Measurements from ENCODE around the gene UBASH3B. TPM values are rescaled to one million over a fixed set of nuclear protein-coding genes. Genes with fewer than 3 reads are reported as not detected.

The UBASH3B gene
- total and polyA plus RNA-seq, 2 of the 13 experiments (the other 11 are each of a cell fraction or from before 2014, with no cell fraction given) = 4.4 to 7.6 TPM

DNA sequence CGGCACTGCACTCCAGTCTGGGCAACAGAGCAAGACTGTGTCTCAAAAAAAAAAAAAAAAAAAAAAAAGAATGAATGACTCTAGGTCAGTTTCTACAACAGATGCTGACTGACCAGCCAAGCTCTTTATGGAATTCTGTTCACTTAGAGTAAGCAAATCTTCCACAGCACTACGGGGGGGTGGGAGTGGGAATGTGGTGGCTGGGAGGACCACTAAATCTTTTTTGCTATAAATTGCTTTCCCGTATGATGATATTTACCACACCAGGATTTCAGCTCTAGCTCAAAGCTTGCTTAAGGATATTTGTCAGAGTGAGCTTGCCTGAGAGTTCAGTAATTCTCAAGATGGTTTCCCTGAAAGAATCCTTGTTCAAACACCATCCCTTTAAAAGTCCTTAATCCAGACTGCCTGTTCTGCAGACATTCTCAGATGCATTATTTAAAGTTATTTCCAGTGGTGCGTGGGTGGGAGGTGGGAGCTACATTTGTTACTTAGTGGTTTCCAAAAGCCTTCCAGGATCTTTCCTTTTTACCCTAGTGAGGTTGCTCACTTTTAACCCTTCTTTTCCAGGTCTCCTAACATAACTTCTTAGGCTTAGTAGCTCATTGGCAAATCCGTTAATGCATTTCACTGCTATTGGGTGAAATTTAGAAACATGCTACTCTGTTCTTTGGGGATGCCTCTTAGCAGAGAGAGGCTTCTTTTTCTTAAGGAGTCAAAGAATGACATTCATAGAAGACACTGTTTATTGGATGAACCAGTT, 65.9 kb downstream of the UBASH3B start:
- no peak for FAIRE-seq
- no TSS peak for BruUV-seq (replicated peaks)
- ChIA-PET CTCF (ENCODE audit: low intra/inter-chr PET ratio, low total read pairs) (no interaction called here), POLR2A (interaction anchor here (1.5 kb wide), 1 partner anchor 79 kb away, joined by 4 read pairs; no protein-coding TSS in a partner anchor)
- in situ Hi-C loops (cut with HindIII; ENCODE audit: extremely low pct_ligation_motif_present, low pct_unique_long_range_greater_than_20kb) (no loop called here), intact Hi-C loops (cut with micrococcal nuclease; ENCODE audit: unreplicated experiment) (no loop called here)
- 71% methylated on average over 5 of the region's 5 CpGs for WGBS (ENCODE audit: low lambda C conversion rate)
- H3K4me2 ChIP-seq (ENCODE audit: low read depth, low read length) = no peak overlapping the region
- no peak for DNase-seq (ENCODE audit: low spot score)
- ATAC-seq = no peak
- no peaks in the 10 kb centered on the region for H3K36me3 ChIP-seq (replicated peaks in 1 of 2; ENCODE audit: control insufficient read depth in 1 of 2, insufficient read depth in 2 of 2, low read length in 2 of 2)
- no peaks in the 10 kb centered on the region for H3K4me1 ChIP-seq (ENCODE audit: insufficient read depth, low read length)
- no peak overlapping the region for H2AFZ ChIP-seq (ENCODE audit: low read length)
- no peak overlapping the region for H3K9ac ChIP-seq (ENCODE audit: insufficient read depth, low read depth, low read length)
- H3K27me3 ChIP-seq (ENCODE audit: control insufficient read depth in 1 of 2, insufficient read depth in 2 of 2, low read length in 2 of 2) = no peaks in the 10 kb centered on the region
- no peaks in the 10 kb centered on the region for H3K9me3 ChIP-seq (ENCODE audit: low read length)
- no peaks in the 10 kb centered on the region for H3K79me2 ChIP-seq (ENCODE audit: insufficient read depth, low read length)
- H3K27ac ChIP-seq (ENCODE audit: extremely low read length, insufficient read depth, low read length) = no peak overlapping the region
- no peaks in the 10 kb centered on the region for H4K20me1 ChIP-seq (ENCODE audit: insufficient read depth, low read length)
- H3K4me3 ChIP-seq (replicated peaks in 1 of 3; ENCODE audit: insufficient read depth in 1 of 3, low read depth in 2 of 3, low read length in 3 of 3) = no peak overlapping the region
- TF ChIP-seq, protein P1, sequence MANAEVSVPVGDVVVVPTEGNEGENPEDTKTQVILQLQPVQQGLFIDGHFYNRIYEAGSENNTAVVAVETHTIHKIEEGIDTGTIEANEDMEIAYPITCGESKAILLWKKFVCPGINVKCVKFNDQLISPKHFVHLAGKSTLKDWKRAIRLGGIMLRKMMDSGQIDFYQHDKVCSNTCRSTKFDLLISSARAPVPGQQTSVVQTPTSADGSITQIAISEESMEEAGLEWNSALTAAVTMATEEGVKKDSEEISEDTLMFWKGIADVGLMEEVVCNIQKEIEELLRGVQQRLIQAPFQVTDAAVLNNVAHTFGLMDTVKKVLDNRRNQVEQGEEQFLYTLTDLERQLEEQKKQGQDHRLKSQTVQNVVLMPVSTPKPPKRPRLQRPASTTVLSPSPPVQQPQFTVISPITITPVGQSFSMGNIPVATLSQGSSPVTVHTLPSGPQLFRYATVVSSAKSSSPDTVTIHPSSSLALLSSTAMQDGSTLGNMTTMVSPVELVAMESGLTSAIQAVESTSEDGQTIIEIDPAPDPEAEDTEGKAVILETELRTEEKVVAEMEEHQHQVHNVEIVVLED (CRISPR knock-in tag; IDR thresholded peaks at IDR 0.05; ENCODE audit: borderline replicate concordance) = no peak
- no peak for TF ChIP-seq CBFB (CRISPR knock-in tag; IDR thresholded peaks at IDR 0.05)
- no peak for TF ChIP-seq SRY (CRISPR knock-in tag; IDR thresholded peaks at IDR 0.05)

DNA sequence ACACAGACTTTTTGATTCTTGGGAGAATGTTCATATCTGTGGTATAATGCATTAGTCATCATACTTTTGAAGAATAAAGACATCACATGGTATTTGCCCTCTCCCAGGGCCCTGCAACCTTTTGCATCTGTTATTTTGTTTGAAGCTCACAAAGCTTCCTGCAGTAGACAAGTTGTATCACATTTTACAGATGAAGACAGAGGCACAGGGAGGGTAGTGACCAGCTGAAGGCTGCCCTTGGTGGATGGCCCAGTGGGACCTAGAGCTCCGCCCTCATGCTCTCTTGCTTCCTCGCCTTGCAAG, 66.4 kb downstream of the UBASH3B start:
- 100% methylated on average over 2 of the region's 2 CpGs for WGBS (ENCODE audit: low lambda C conversion rate)
- no peak overlapping the region for H3K4me3 ChIP-seq (replicated peaks in 1 of 3; ENCODE audit: insufficient read depth in 1 of 3, low read depth in 2 of 3, low read length in 3 of 3)
- H4K20me1 ChIP-seq (ENCODE audit: insufficient read depth, low read length) = no peaks in the 10 kb centered on the region
- no peak overlapping the region for H2AFZ ChIP-seq (ENCODE audit: low read length)
- H3K27ac ChIP-seq (ENCODE audit: extremely low read length, insufficient read depth, low read length) = no peak overlapping the region
- in situ Hi-C loops (cut with HindIII; ENCODE audit: extremely low pct_ligation_motif_present, low pct_unique_long_range_greater_than_20kb) (no loop called here), intact Hi-C loops (cut with micrococcal nuclease; ENCODE audit: unreplicated experiment) (no loop called here)
- no peaks in the 10 kb centered on the region for H3K36me3 ChIP-seq (replicated peaks in 1 of 2; ENCODE audit: control insufficient read depth in 1 of 2, insufficient read depth in 2 of 2, low read length in 2 of 2)
- no peak overlapping the region for H3K4me2 ChIP-seq (ENCODE audit: low read depth, low read length)
- H3K79me2 ChIP-seq (ENCODE audit: insufficient read depth, low read length) = no peaks in the 10 kb centered on the region
- ATAC-seq (no peak), FAIRE-seq (no peak), DNase-seq (ENCODE audit: low spot score) (no peak)
- H3K27me3 ChIP-seq (ENCODE audit: control insufficient read depth in 1 of 2, insufficient read depth in 2 of 2, low read length in 2 of 2) = no peaks in the 10 kb centered on the region
- no peaks in the 10 kb centered on the region for H3K9me3 ChIP-seq (ENCODE audit: low read length)
- no peak overlapping the region for H3K9ac ChIP-seq (ENCODE audit: insufficient read depth, low read depth, low read length)
- TF ChIP-seq AGO1 (IDR thresholded peaks at IDR 0.05; ENCODE audit: low read depth, low read length, poor library complexity, severe bottlenecking) = no peak
- TF ChIP-seq, protein P2, sequence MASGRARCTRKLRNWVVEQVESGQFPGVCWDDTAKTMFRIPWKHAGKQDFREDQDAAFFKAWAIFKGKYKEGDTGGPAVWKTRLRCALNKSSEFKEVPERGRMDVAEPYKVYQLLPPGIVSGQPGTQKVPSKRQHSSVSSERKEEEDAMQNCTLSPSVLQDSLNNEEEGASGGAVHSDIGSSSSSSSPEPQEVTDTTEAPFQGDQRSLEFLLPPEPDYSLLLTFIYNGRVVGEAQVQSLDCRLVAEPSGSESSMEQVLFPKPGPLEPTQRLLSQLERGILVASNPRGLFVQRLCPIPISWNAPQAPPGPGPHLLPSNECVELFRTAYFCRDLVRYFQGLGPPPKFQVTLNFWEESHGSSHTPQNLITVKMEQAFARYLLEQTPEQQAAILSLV (CRISPR knock-in tag; IDR thresholded peaks at IDR 0.05; ENCODE audit: borderline replicate concordance) = no peak
- no peak for TF ChIP-seq ZNF33A (CRISPR knock-in tag; IDR thresholded peaks at IDR 0.05; ENCODE audit: borderline replicate concordance)
- TF ChIP-seq KAT7 (CRISPR knock-in tag; IDR thresholded peaks at IDR 0.05; ENCODE audit: borderline replicate concordance) = no peak
- ChIA-PET CTCF (ENCODE audit: low intra/inter-chr PET ratio, low total read pairs) (no interaction called here), POLR2A (interaction anchor here (1.5 kb wide), 1 partner anchor 80 kb away, joined by 4 read pairs; no protein-coding TSS in a partner anchor)
- no TSS peak for BruUV-seq (replicated peaks)
- no peaks in the 10 kb centered on the region for H3K4me1 ChIP-seq (ENCODE audit: insufficient read depth, low read length)

All from HepG2 (cell line).